NCI-H82 (cell line): Measurements from ENCODE around the gene PAAF1.

Experiments used
- DNase-seq: peaks from one replicate; lab custom pipeline; 2025; lab: John Stamatoyannopoulos, UW

Gene PAAF1

GRCh38 chr11:73972620-73973449, 96.0 kb downstream of the PAAF1 start:
- peak; percentile 20 for DNase-seq

DNA sequence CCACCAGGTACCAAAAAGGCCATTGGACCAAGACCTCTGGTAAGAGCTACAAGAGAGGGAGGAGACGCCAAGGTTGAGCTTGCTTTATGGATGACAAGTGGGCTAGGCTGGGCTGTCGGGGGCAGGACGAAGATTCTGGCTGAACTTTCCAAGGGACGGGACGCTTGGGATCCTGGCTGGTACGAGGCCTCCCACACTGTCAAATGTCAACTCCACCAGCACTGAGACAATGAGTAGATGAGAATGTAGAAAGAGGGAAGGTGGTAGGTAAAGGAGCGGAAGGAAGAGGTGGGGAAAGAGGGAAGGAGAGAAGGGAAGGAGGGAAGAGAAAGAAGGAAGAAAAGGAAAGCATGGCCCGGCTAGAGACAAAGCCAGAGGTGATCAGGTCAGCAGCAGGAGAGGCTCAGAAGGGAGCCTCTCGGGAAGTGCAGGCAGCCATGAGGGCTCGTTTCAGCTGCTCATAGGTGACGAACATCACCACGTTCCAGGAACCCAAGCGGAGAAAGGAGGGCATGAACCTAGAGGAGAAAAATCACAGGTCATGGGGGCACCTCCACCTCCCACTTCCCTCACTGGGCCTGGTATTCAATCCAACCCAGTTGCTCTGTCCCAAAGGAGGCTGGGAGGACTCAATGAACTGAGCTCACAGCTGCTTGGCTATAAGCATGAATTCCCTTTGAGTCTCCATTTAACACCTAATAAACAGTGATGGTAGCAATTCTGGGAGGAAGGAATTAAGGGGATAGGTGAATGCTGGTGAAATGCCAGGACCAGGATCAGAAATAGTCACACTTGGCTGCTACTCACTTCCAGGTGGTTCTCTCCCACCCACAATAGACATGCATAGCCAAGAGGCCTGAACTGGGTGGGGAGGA, 98.0 kb downstream of the PAAF1 start:
- DNase-seq, result no peak

DNA sequence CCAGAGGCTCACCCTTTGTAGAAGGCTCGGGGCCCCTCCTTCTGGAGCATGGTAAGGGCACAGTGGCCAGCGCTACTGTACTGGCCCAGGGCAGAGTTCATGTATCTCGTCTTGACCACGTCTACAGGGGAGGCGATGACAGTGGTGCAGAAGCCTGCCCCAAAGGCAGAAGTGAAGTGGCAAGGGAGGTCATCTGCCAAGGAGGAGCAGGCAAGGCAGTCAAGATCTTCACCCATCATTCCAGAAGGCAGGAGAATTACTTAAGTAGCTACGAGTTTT, 98.6 kb downstream of the PAAF1 start:
- DNase-seq, result no peak

DNA sequence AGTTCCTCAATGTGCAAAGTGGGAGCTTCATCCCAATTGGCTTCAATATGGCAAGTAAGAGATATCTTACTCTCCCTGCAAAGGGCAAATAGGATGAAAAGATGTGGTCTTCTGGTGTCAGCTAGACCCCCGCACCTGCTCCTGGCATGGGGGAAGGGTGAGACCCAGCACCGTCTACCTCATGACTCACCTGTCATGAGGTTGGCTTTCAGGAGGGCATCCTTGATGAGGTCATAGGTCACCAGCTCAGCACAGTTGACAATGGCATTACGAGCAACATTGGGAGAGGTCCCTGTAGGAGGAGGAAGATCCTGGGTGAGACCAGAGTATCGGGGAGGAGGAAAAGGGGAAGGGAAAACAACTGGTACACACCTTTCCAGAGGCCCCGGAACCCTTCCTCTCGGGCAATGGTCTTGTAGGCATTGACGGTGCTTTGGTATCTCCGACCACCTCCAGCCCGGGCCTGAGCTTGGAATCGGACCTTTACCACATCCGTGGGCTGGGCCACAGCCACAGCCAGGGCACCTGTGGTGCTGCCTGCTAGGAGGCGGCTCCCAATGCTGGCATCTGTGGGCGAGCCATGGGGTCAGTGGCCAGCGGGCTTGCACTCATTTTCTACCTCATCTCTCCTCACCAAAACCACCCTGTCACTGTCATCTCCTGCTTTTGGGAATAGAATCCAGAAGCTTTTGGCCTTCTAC, 99.8 kb downstream of the PAAF1 start:
- DNase-seq, result no peak

- no peak for DNase-seq
Measured at GRCh38 chr11:73977856-73978519, 101.2 kb downstream of the PAAF1 start.

DNA sequence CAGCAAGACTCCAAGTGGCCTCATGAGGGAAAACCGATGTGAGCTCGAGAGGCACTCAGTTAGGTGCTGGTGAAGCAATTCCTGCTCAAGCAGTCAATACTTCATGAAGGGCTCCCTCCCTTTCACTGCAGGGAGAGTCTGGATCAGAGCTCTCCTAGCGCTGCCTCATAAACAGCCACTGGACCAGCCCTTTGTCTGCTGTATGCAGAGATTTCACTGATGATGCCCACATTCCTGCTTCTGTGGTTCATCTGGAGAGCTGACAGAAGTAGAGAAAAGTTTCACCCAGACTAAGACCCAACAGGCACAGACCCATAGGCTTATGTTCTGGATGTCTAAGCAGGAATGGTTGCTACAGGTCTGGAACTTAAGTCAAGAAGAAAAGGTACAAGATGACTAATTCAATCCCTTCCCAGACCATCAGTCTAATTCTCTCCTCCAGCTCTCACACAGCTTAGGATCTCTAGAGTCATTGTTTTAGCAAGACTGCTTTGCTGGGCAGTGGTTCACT, 101.8 kb downstream of the PAAF1 start:
- DNase-seq, result no peak

- DNase-seq, result peak; percentile 18
Measured at GRCh38 chr11:73980001-73980961, 103.5 kb downstream of the PAAF1 start.
